ENCODE results near the gene TARS2. TPM values are rescaled to one million over a fixed set of nuclear protein-coding genes. Genes with fewer than 3 reads are reported as not detected.
A peak's percentile ranks its signal among the peaks of the same experiment; 100 is the strongest.

The TARS2 gene
- total and polyA plus RNA-seq, 2 donors from 2014 or later = 20.4 to 25.6 TPM

GRCh38 chr1:150516050-150516591, 28.9 kb downstream of the TARS2 start:
- intact Hi-C loops (cut with DNase I) = no loop called here
- Histone ChIP-seq H3K4me1 (ENCODE audit: control insufficient read depth in 2 of 3, insufficient read depth in 2 of 3, low read depth in 1 of 3, low read length in 3 of 3) (peaks cover 2 to 4% (median 3%) of the 10 kb centered on the region in 3 donors), H3K9ac (ENCODE audit: low read length in 3 of 3) (peak overlapping the region in 2 of 3 donors; percentile 2 to 35), H3K27me3 (ENCODE audit: control insufficient read depth, insufficient read depth, low read length) (no peaks in the 10 kb centered on the region), H3K4me3 (ENCODE audit: low read length in 3 of 3) (peak overlapping the region; percentile 0 to 75 (median 46)), H3K27ac (ENCODE audit: low read depth in 2 of 2, low read length in 2 of 2) (no peak overlapping the region), H3K9me3 (ENCODE audit: control insufficient read depth in 2 of 3, insufficient read depth in 1 of 3, low read length in 3 of 3) (no peaks in the 10 kb centered on the region), H3K36me3 (ENCODE audit: control insufficient read depth in 2 of 3, insufficient read depth in 3 of 3, low read length in 3 of 3) (no peaks in the 10 kb centered on the region)
- FAIRE-seq (no peak), DNase-seq (peak in 3 of 5 donors; percentile 47 to 56 (median 48))
- TF ChIP-seq CTCF (IDR thresholded peaks at IDR 0.05; ENCODE audit: borderline replicate concordance, extremely low read depth, insufficient read depth) = no peak

DNA sequence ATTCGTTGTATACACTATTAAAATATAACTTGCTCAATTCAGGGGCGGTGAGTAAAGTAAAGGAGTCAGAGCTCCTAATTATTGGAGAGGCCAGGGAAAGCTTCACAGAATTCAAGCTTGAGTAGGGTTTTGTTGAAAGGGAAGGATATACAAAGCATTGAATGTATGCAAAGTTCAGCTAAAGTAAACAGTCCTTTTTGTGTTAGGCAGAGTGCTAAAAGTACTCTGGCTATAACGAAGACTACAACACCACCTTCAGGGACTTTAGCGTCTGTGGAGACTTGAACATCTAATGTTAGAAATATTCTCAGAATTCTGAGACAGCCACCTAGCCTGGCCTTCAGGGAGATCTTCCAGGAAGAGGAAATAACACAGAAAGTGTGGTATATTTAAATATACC, 29.4 kb downstream of the TARS2 start:
- Histone ChIP-seq H3K4me3 (ENCODE audit: low read length in 3 of 3) (peak overlapping the region; percentile 0 to 75 (median 9)), H3K27ac (ENCODE audit: low read depth in 2 of 2, low read length in 2 of 2) (no peak overlapping the region), H3K27me3 (ENCODE audit: control insufficient read depth, insufficient read depth, low read length) (no peaks in the 10 kb centered on the region), H3K36me3 (ENCODE audit: control insufficient read depth in 2 of 3, insufficient read depth in 3 of 3, low read length in 3 of 3) (no peaks in the 10 kb centered on the region), H3K9me3 (ENCODE audit: control insufficient read depth in 2 of 3, insufficient read depth in 1 of 3, low read length in 3 of 3) (no peaks in the 10 kb centered on the region), H3K4me1 (ENCODE audit: control insufficient read depth in 2 of 3, insufficient read depth in 2 of 3, low read depth in 1 of 3, low read length in 3 of 3) (peaks cover 2 to 4% (median 3%) of the 10 kb centered on the region in 3 donors), H3K9ac (ENCODE audit: low read length in 3 of 3) (peak overlapping the region in 2 of 3 donors; percentile 2 to 35)
- FAIRE-seq = no peak
- TF ChIP-seq CTCF (IDR thresholded peaks at IDR 0.05; ENCODE audit: borderline replicate concordance, extremely low read depth, insufficient read depth) = no peak
- peak in 1 of 5 donors; percentile 48 for DNase-seq
- intact Hi-C loops (cut with DNase I) = no loop called here

DNA sequence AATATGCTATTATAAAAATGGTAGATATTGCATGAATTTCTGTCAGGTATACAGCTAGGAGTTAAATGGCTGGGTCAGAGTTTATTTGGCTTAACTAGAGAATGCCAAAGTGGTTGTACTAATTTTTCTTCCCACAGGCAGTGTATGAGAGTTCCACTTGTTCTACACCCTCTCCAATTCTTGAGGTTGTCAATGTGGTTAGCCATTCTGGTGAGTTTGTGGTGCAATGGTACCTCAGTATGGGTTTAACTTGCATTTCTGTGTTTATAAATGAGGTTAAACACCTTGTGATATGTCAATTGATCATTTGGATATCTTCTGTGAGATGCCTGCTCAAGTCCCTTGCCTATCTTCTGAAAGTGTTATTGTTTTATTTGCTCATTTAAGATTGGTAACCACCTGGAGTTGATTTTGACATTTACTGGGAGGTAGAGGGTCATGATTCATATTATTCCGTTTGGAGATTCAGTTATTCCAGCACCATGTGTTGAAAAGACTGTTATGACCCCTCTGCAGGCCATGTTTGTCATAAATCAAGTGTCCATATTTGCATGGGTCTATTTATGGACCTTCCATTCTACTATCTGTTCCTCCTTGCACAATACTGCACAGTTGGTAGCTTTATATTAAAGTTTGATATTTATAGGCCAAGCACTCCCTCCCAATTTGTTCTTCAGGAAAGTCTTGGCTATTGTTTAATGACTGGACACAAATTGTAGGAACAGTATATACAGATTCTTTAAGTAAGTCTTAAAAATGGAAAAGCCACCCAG, 34.2 kb downstream of the TARS2 start:
- Histone ChIP-seq H3K9ac (ENCODE audit: low read length in 3 of 3) (no peak overlapping the region), H3K4me3 (ENCODE audit: low read length in 3 of 3) (no peak overlapping the region), H3K27ac (ENCODE audit: low read depth in 2 of 2, low read length in 2 of 2) (no peak overlapping the region), H3K4me1 (ENCODE audit: control insufficient read depth in 2 of 3, insufficient read depth in 2 of 3, low read depth in 1 of 3, low read length in 3 of 3) (peaks cover 0 to 1% (median 1%) of the 10 kb centered on the region in 3 donors), H3K27me3 (ENCODE audit: control insufficient read depth, insufficient read depth, low read length) (no peaks in the 10 kb centered on the region), H3K36me3 (ENCODE audit: control insufficient read depth in 2 of 3, insufficient read depth in 3 of 3, low read length in 3 of 3) (no peaks in the 10 kb centered on the region), H3K9me3 (ENCODE audit: control insufficient read depth in 2 of 3, insufficient read depth in 1 of 3, low read length in 3 of 3) (no peaks in the 10 kb centered on the region)
- DNase-seq = no peak
- intact Hi-C loops (cut with DNase I) = no loop called here
- TF ChIP-seq CTCF (IDR thresholded peaks at IDR 0.05; ENCODE audit: borderline replicate concordance, extremely low read depth, insufficient read depth) = no peak
- no peak for FAIRE-seq

All from kidney (tissue), 14 donors.